WTC11 (cell line): Measurements from ENCODE around the gene TRPC4AP. TPM values are rescaled to one million over a fixed set of nuclear protein-coding genes. Genes with fewer than 3 reads are reported as not detected.

Source experiments
- ATAC-seq: fragments of 200-7000 bp; cut with Tn5 transposase; 2 replicates; pipeline ENCODE4 v1.10.0; 2021; ENCODE audit warnings: mild to moderate bottlenecking, moderate library complexity
- CTCF ChIA-PET: fragments of 300-600 bp; sonication (Branson Sonifier 250); formaldehyde crosslinking; loops from one replicate; lab custom pipeline; 2021; ENCODE audit warnings: antibody characterized with exemption; lab: Charles Lee
- POLR2A ChIA-PET: fragments of 350-600 bp; sonication (Branson Sonifier 250); formaldehyde crosslinking; loops from one replicate; lab custom pipeline; 2021; ENCODE audit warnings: antibody characterized with exemption; lab: Charles Lee
- DNase-seq: peaks from one replicate; pipeline ENCODE4 v3.0.0; 2021; ENCODE audit warnings: low spot score
- H3K27ac Mint-ChIP-seq: 2 replicates; pipeline ENCODE4 v1.8.0; 2021; ENCODE audit warnings: mixed read lengths
- H3K27me3 Mint-ChIP-seq: 2 replicates; pipeline ENCODE4 v1.8.0; 2021; ENCODE audit warnings: low read depth, mild to moderate bottlenecking, moderate library complexity, mixed read lengths
- H3K36me3 Mint-ChIP-seq: 2 replicates; pipeline ENCODE4 v1.8.0; 2021; ENCODE audit warnings: mixed read lengths
- H3K4me1 Mint-ChIP-seq: 2 replicates; pipeline ENCODE4 v1.8.0; 2022; ENCODE audit warnings: mixed read lengths
- H3K4me3 Mint-ChIP-seq: 2 replicates; pipeline ENCODE4 v1.8.0; 2021; ENCODE audit warnings: mild to moderate bottlenecking, moderate library complexity, mixed read lengths
- H3K9me3 Mint-ChIP-seq: 2 replicates; pipeline ENCODE4 v1.8.0; 2021; ENCODE audit warnings: mixed read lengths
- AFF4 ChIP-seq: sonication (generic); formaldehyde crosslinking; IDR thresholded peaks from 2 replicates; pipeline ENCODE4 v1.8.1; 2023; ENCODE audit warnings: mild to moderate bottlenecking, missing genetic modification reagents, borderline replicate concordance
- ATF1 ChIP-seq: sonication (generic); formaldehyde crosslinking; IDR thresholded peaks from 2 replicates; pipeline ENCODE4 v1.8.1; 2023; ENCODE audit warnings: mild to moderate bottlenecking, moderate library complexity, missing genetic modification reagents
- CREB1 ChIP-seq: sonication (generic); formaldehyde crosslinking; IDR thresholded peaks from 2 replicates; pipeline ENCODE4 v1.8.0; 2023; ENCODE audit warnings: mild to moderate bottlenecking, missing genetic modification reagents
- FOXP1 ChIP-seq: sonication (generic); formaldehyde crosslinking; IDR thresholded peaks from 2 replicates; pipeline ENCODE4 v1.8.0; 2022; ENCODE audit warnings: missing genetic modification reagents, mild to moderate bottlenecking, moderate library complexity, borderline replicate concordance
- HMGXB4 ChIP-seq: sonication (generic); formaldehyde crosslinking; IDR thresholded peaks from 2 replicates; pipeline ENCODE4 v1.8.1; 2023; ENCODE audit warnings: mild to moderate bottlenecking, moderate library complexity, missing genetic modification reagents
- NR1H2 ChIP-seq: sonication (generic); formaldehyde crosslinking; IDR thresholded peaks from 2 replicates; pipeline ENCODE4 v1.9.0; 2021; ENCODE audit warnings: mild to moderate bottlenecking, moderate library complexity, missing genetic modification reagents
- SOX15 ChIP-seq: fragments of 250-450 bp; sonication (Bioruptor Pico); IDR thresholded peaks from 2 replicates; pipeline ENCODE4 v1.9.0; 2021; ENCODE audit warnings: mild to moderate bottlenecking
- SP1 ChIP-seq: sonication (generic); formaldehyde crosslinking; conservative IDR thresholded peaks from 2 replicates; pipeline ENCODE4 v1.8.1; 2022; ENCODE audit warnings: missing genetic modification reagents
- TCF7 ChIP-seq: sonication (generic); formaldehyde crosslinking; IDR thresholded peaks from 2 replicates; pipeline ENCODE4 v1.8.0; 2022; ENCODE audit warnings: mild to moderate bottlenecking, low read depth, missing genetic modification reagents, moderate library complexity
- TEAD1 ChIP-seq: sonication (generic); formaldehyde crosslinking; IDR thresholded peaks from 2 replicates; pipeline ENCODE4 v1.8.0; 2022; ENCODE audit warnings: mild to moderate bottlenecking, missing genetic modification reagents
- ZBTB21 ChIP-seq: sonication (generic); formaldehyde crosslinking; IDR thresholded peaks from 2 replicates; pipeline ENCODE4 v1.8.1; 2023; ENCODE audit warnings: mild to moderate bottlenecking, missing genetic modification reagents, borderline replicate concordance
- ZMAT4 ChIP-seq: fragments of 250-450 bp; sonication (Bioruptor Pico); IDR thresholded peaks from 2 replicates; pipeline ENCODE4 v1.9.0; 2021; ENCODE audit warnings: mild to moderate bottlenecking
- ZNF138 ChIP-seq: sonication (generic); formaldehyde crosslinking; conservative IDR thresholded peaks from 2 replicates; pipeline ENCODE4 v1.8.1; 2022; ENCODE audit warnings: mild to moderate bottlenecking, moderate library complexity, missing genetic modification reagents
- ZNF263 ChIP-seq: sonication (generic); formaldehyde crosslinking; IDR thresholded peaks from 2 replicates; pipeline ENCODE4 v1.8.1; 2022; ENCODE audit warnings: low read depth, mild to moderate bottlenecking, moderate library complexity, missing genetic modification reagents
- ZNF423 ChIP-seq: fragments of 250-450 bp; sonication (Bioruptor Pico); IDR thresholded peaks from 2 replicates; pipeline ENCODE4 v2.1.2; 2022; ENCODE audit warnings: mild to moderate bottlenecking, moderate library complexity
- ZNF425 ChIP-seq: fragments of 250-450 bp; sonication (Bioruptor Pico); conservative IDR thresholded peaks from 2 replicates; pipeline ENCODE4 v1.9.0; 2021; ENCODE audit warnings: mild to moderate bottlenecking
- ZSCAN18 ChIP-seq: fragments of 250-450 bp; sonication (Bioruptor Pico); IDR thresholded peaks from 2 replicates; pipeline ENCODE4 v2.1.2; 2022; ENCODE audit warnings: mild to moderate bottlenecking, moderate library complexity
- total RNA-seq: library from RNA; stranded (reverse); gene quantifications from 3 replicates; pipeline ENCODE4 v1.2.3, GENCODE V29; 2021
- TF ChIP-seq, protein P1 (sequence below): fragments of 250-450 bp; sonication (Bioruptor Pico); IDR thresholded peaks from 2 replicates; pipeline ENCODE4 v1.9.0; 2021; ENCODE audit warnings: moderate library complexity, mild to moderate bottlenecking, inconsistent platforms, borderline replicate concordance
- TF ChIP-seq, protein P2 (sequence below): sonication (generic); formaldehyde crosslinking; conservative IDR thresholded peaks from 2 replicates; pipeline ENCODE4 v1.8.1; 2022; ENCODE audit warnings: mild to moderate bottlenecking, missing genetic modification reagents

Gene TRPC4AP
- total RNA-seq, 1 experiment from 2014 or later: 73.8 TPM

GRCh38 chr20:34956041-34956458 lies 136.6 kb downstream of the TRPC4AP start:
- H3K27me3 Mint-ChIP-seq: peaks cover 8% of the 10 kb centered on the region
- ATAC-seq: no peak
- H3K36me3 Mint-ChIP-seq: no peaks in the 10 kb centered on the region
- CTCF ChIA-PET: interaction anchor here (0.5 to 3.6 kb wide), 27 partner anchors 8 to 373 kb away, joined by 3 to 103 read pairs (median 4); partner anchors contain the start of genes ACSS2, GGT7, MMP24 and MMP24OS
- no peak for TF ChIP-seq NR1H2 (CRISPR knock-in tag)
- no peak for TF ChIP-seq CREB1 (CRISPR knock-in tag)
- no peak for TF ChIP-seq ZNF425 (CRISPR knock-in tag)
- no peak for TF ChIP-seq TCF7 (CRISPR knock-in tag)
- TF ChIP-seq, protein P1, sequence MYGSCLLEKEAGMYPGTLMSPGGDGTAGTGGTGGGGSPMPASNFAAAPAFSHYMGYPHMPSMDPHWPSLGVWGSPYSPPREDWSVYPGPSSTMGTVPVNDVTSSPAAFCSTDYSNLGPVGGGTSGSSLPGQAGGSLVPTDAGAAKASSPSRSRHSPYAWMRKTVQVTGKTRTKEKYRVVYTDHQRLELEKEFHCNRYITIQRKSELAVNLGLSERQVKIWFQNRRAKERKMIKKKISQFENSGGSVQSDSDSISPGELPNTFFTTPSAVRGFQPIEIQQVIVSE: no peak
- TF ChIP-seq ZMAT4 (CRISPR knock-in tag): no peak
- no peak for TF ChIP-seq ZBTB21
- TF ChIP-seq SOX15 (CRISPR knock-in tag): no peak
- TF ChIP-seq, all 79 proteins: peak for 0
- DNase-seq: no peak
- Mint-ChIP-seq H3K9me3 (no peaks in the 10 kb centered on the region), H3K4me1 (peaks cover 50% of the 10 kb centered on the region), H3K27ac (peak overlapping the region; percentile 93), H3K4me3 (peak overlapping the region; percentile 91)
- POLR2A ChIA-PET: interaction anchor here (0.9 to 1.0 kb wide), 2 partner anchors 16 to 28 kb away, joined by 3 to 5 read pairs; no protein-coding TSS in a partner anchor

DNA sequence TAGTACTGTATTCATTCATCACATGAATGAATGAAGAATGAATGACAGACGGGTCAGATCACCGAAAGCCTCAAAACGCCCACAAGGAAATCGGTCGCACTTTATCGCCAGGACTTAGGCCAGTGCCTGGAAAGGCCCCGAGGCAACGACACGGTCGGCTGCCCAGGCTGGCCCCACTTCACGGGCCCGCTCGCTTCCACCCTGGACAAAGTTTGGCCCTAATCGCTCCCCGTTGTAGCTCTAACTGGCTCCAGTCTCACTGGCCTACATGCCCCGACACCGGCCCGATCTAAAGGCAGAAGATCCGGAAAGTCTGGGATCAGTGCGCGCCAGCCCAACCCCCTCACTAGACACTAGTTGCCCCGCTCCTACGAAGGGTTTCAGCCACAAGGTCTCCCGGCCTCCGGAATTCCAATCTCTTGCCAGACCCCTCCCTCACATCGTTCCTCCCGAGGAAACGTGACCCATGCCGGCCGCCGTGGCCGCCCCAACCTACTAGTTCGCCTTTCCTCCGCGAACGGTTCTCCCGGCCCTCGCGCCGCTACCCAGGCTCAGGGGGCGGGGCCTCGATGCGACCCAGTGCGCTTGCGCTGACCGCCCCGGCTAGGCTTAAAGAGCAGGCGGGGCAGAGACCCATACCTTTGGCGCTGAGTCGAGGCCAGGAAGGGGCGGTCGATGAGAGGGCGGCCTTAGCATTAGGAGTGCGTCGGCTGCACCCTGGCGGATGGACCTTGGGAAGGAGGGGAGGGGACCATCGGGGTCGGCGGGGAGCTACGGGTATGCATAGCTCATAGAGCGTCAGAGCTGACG lies 137.2 kb downstream of the TRPC4AP start, which contains the start of the genes GSS and MYH7B:
GSS (minus strand) TSS at position 576 of the 810 bp plus-strand sequence. CDS start 3,954 bp downstream, outside the sequence.
MYH7B (plus strand) TSS at position 638 of the 810 bp plus-strand sequence. CDS start 22,138 bp downstream, outside the sequence.
- Mint-ChIP-seq H3K27ac (peak within 1 kb of the TSS; percentile 93), H3K36me3 (no peaks in the 10 kb centered on the region), H3K27me3 (peaks cover 8% of the 10 kb centered on the region), H3K4me1 (peaks cover 48% of the 10 kb centered on the region), H3K9me3 (no peaks in the 10 kb centered on the region), H3K4me3 (peak within 1 kb of the TSS; percentile 91)
- DNase-seq (peak; percentile 100), ATAC-seq (peak; percentile 98)
- ChIA-PET POLR2A (interaction anchor here (0.6 to 1.0 kb wide), 4 partner anchors 12 to 415 kb away, joined by 3 to 5 read pairs (median 4); no protein-coding TSS in a partner anchor), CTCF (interaction anchor here (0.5 to 3.6 kb wide), 27 partner anchors 9 to 374 kb away, joined by 3 to 103 read pairs (median 4); partner anchors contain the start of genes ACSS2, GGT7, MMP24 and MMP24OS)
- TF ChIP-seq SP1 (CRISPR knock-in tag) (peak; percentile 84), ZNF138 (no peak), ATF1 (CRISPR knock-in tag) (peak; percentile 46; the same call in 1 of the 2 replicates), SOX15 (CRISPR knock-in tag) (no peak), ZNF263 (no peak), ZSCAN18 (CRISPR knock-in tag) (no peak), ZBTB21 (peak; percentile 68; the same call in 1 of the 2 replicates), NR1H2 (CRISPR knock-in tag) (no peak), FOXP1 (CRISPR knock-in tag) (peak; percentile 75; the same call in 1 of the 2 replicates), CREB1 (CRISPR knock-in tag) (no peak), ZNF423 (CRISPR knock-in tag) (no peak), TEAD1 (CRISPR knock-in tag) (peak; percentile 91), HMGXB4 (CRISPR knock-in tag) (peak; percentile 98), AFF4 (CRISPR knock-in tag) (no peak; the same call in 1 of the 2 replicates)
- TF ChIP-seq, protein P2, sequence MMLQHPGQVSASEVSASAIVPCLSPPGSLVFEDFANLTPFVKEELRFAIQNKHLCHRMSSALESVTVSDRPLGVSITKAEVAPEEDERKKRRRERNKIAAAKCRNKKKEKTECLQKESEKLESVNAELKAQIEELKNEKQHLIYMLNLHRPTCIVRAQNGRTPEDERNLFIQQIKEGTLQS (CRISPR knock-in tag): no peak
